HUES48 (cell line): ENCODE data around the gene SPAG9.
A peak's percentile ranks its signal among the peaks of the same experiment; 100 is the strongest.

ENCODE experiments used
- H3K27ac ChIP-seq: one replicate; pipeline ENCODE4 v1.7.0; 2013; ENCODE audit warnings: low read depth, low read length, inconsistent platforms
- H3K27me3 ChIP-seq: 2 replicates; pipeline ENCODE4 v1.6.1; 2013; ENCODE audit warnings: mild to moderate bottlenecking, low read length; ENCODE audit not compliant: control insufficient read depth, insufficient read depth
- H3K36me3 ChIP-seq: 2 replicates; pipeline ENCODE4 v1.6.1; 2013; ENCODE audit warnings: low read length; ENCODE audit not compliant: control insufficient read depth, insufficient read depth
- H3K4me1 ChIP-seq: 2 replicates; pipeline ENCODE4 v1.6.1; 2013; ENCODE audit warnings: mild to moderate bottlenecking, low read length; ENCODE audit not compliant: control insufficient read depth, insufficient read depth
- H3K4me3 ChIP-seq: 2 replicates; pipeline ENCODE4 v1.5.1; 2013; ENCODE audit warnings: mild to moderate bottlenecking, low read depth, low read length
- H3K9ac ChIP-seq: 2 replicates; pipeline ENCODE4 v1.6.1; 2013; ENCODE audit warnings: mild to moderate bottlenecking, low read depth, low read length, moderate library complexity
- H3K9me3 ChIP-seq: 2 replicates; pipeline ENCODE4 v1.6.1; 2013; ENCODE audit warnings: low read length; ENCODE audit not compliant: control insufficient read depth, insufficient read depth

The SPAG9 gene

GRCh38 chr17:51154176-51154575 lies 33.5 kb upstream of the SPAG9 start:
- H3K4me3 ChIP-seq, result peak overlapping the region; percentile 82
- H3K27ac ChIP-seq, result no peak overlapping the region
- H3K4me1 ChIP-seq, result peaks cover 10% of the 10 kb centered on the region
- no peaks in the 10 kb centered on the region for H3K27me3 ChIP-seq
- H3K9me3 ChIP-seq, result no peaks in the 10 kb centered on the region
- peak overlapping the region; percentile 92 for H3K9ac ChIP-seq
- peaks cover 37% of the 10 kb centered on the region for H3K36me3 ChIP-seq

GRCh38 chr17:51153210-51154072 lies 32.8 kb upstream of the SPAG9 start, which contains the start of gene NME1:
Gene NME1 (plus strand): TSS chr17:51153559. CDS start chr17:51155655, 2,096 bp downstream.
- Histone ChIP-seq H3K36me3 (peaks cover 30% of the 10 kb centered on the region), H3K9me3 (no peaks in the 10 kb centered on the region), H3K9ac (peak within 1 kb of the TSS; percentile 92), H3K4me1 (peaks cover 10% of the 10 kb centered on the region), H3K27ac (peak within 1 kb of the TSS; percentile 90), H3K27me3 (no peaks in the 10 kb centered on the region), H3K4me3 (peak within 1 kb of the TSS; percentile 82)

- H3K36me3 ChIP-seq, result peaks cover 24% of the 10 kb centered on the region
- peak overlapping the region; percentile 90 for H3K27ac ChIP-seq
- no peaks in the 10 kb centered on the region for H3K27me3 ChIP-seq
- H3K4me3 ChIP-seq, result peak overlapping the region; percentile 56
- no peaks in the 10 kb centered on the region for H3K9me3 ChIP-seq
- peaks cover 10% of the 10 kb centered on the region for H3K4me1 ChIP-seq
- H3K9ac ChIP-seq, result peak overlapping the region; percentile 10; the same call in 1 of the 2 replicates
These were observed 32.1 kb upstream of the SPAG9 start for GRCh38 chr17:51152766-51153209.

- H3K9ac ChIP-seq, result no peak overlapping the region
- peaks cover 10% of the 10 kb centered on the region for H3K4me1 ChIP-seq
- no peaks in the 10 kb centered on the region for H3K27me3 ChIP-seq
- peaks cover 7% of the 10 kb centered on the region for H3K36me3 ChIP-seq
- no peak overlapping the region for H3K27ac ChIP-seq
- H3K4me3 ChIP-seq, result no peak overlapping the region
- H3K9me3 ChIP-seq, result no peaks in the 10 kb centered on the region
These were observed 30.3 kb upstream of the SPAG9 start for GRCh38 chr17:51150932-51151331.

- H3K27me3 ChIP-seq, result no peaks in the 10 kb centered on the region
- H3K36me3 ChIP-seq, result no peaks in the 10 kb centered on the region
- H3K9ac ChIP-seq, result no peak overlapping the region
- H3K9me3 ChIP-seq, result no peaks in the 10 kb centered on the region
- H3K4me1 ChIP-seq, result peaks cover 5% of the 10 kb centered on the region
- no peak overlapping the region for H3K4me3 ChIP-seq
- H3K27ac ChIP-seq, result no peak overlapping the region
These were observed 28.5 kb upstream of the SPAG9 start for GRCh38 chr17:51149163-51149562.

- Histone ChIP-seq H3K27ac (no peak overlapping the region), H3K36me3 (no peaks in the 10 kb centered on the region), H3K9ac (no peak overlapping the region), H3K4me1 (peaks cover 1% of the 10 kb centered on the region; the same call in 1 of the 2 replicates), H3K4me3 (no peak overlapping the region), H3K9me3 (no peaks in the 10 kb centered on the region), H3K27me3 (no peaks in the 10 kb centered on the region)
These were observed 27.0 kb upstream of the SPAG9 start for GRCh38 chr17:51147650-51148049.

- Histone ChIP-seq H3K27me3 (no peaks in the 10 kb centered on the region), H3K4me3 (no peak overlapping the region), H3K4me1 (no peaks in the 10 kb centered on the region), H3K9me3 (no peaks in the 10 kb centered on the region), H3K27ac (no peak overlapping the region), H3K9ac (no peak overlapping the region), H3K36me3 (no peaks in the 10 kb centered on the region)
These were observed 23.8 kb upstream of the SPAG9 start for GRCh38 chr17:51144266-51145022.

- Histone ChIP-seq H3K36me3 (no peaks in the 10 kb centered on the region), H3K9ac (no peak overlapping the region), H3K27ac (no peak overlapping the region), H3K27me3 (no peaks in the 10 kb centered on the region), H3K4me1 (no peaks in the 10 kb centered on the region), H3K4me3 (no peak overlapping the region), H3K9me3 (no peaks in the 10 kb centered on the region)
These were observed 21.9 kb upstream of the SPAG9 start for GRCh38 chr17:51142597-51142996.

GRCh38 chr17:51135956-51136355 lies 15.3 kb upstream of the SPAG9 start:
- Histone ChIP-seq H3K9ac (no peak overlapping the region), H3K4me1 (no peaks in the 10 kb centered on the region), H3K36me3 (no peaks in the 10 kb centered on the region), H3K27ac (no peak overlapping the region), H3K9me3 (no peaks in the 10 kb centered on the region), H3K27me3 (no peaks in the 10 kb centered on the region), H3K4me3 (no peak overlapping the region)

GRCh38 chr17:51133365-51133764 lies 12.7 kb upstream of the SPAG9 start:
- H3K9ac ChIP-seq, result no peak overlapping the region
- no peak overlapping the region for H3K4me3 ChIP-seq
- no peaks in the 10 kb centered on the region for H3K27me3 ChIP-seq
- no peaks in the 10 kb centered on the region for H3K9me3 ChIP-seq
- no peak overlapping the region for H3K27ac ChIP-seq
- no peaks in the 10 kb centered on the region for H3K36me3 ChIP-seq
- H3K4me1 ChIP-seq, result no peaks in the 10 kb centered on the region

- Histone ChIP-seq H3K4me3 (no peak overlapping the region), H3K4me1 (no peaks in the 10 kb centered on the region)
These were observed 12.3 kb upstream of the SPAG9 start for GRCh38 chr17:51132964-51133319.

More at GRCh38 chr17:51132964-51133319, 12.3 kb upstream of the SPAG9 start:
- H3K36me3 ChIP-seq, result no peaks in the 10 kb centered on the region
- no peaks in the 10 kb centered on the region for H3K9me3 ChIP-seq
- H3K27ac ChIP-seq, result no peak overlapping the region
- H3K27me3 ChIP-seq, result no peaks in the 10 kb centered on the region
- no peak overlapping the region for H3K9ac ChIP-seq
